ENCODE data around the gene GKAP1. TPM values are rescaled to one million over a fixed set of nuclear protein-coding genes. Genes with fewer than 3 reads are reported as not detected.

Gene GKAP1
- total and polyA plus RNA-seq, 12 donors: 1.2 to 24.2 (median 6.4) TPM

GRCh38 chr9:83715221-83715620, 102.3 kb downstream of the GKAP1 start:
- Histone ChIP-seq H3K27ac (no peak overlapping the region), H3K4me1 (replicated peaks in 1 of 2) (no peaks in the 10 kb centered on the region), H3K9me3 (replicated peaks in 1 of 3) (no peaks in the 10 kb centered on the region), H3K36me3 (replicated peaks in 1 of 2) (no peaks in the 10 kb centered on the region), H3K27me3 (no peaks in the 10 kb centered on the region), H3K4me3 (no peak overlapping the region)
- DNase-seq: no peak
- intact Hi-C loops (cut with DNase I): no loop called here
- WGBS, 4 donors: 87 to 94% (median 89%) methylated on average over 1 of the region's 1 CpG
- TF ChIP-seq, protein P1, sequence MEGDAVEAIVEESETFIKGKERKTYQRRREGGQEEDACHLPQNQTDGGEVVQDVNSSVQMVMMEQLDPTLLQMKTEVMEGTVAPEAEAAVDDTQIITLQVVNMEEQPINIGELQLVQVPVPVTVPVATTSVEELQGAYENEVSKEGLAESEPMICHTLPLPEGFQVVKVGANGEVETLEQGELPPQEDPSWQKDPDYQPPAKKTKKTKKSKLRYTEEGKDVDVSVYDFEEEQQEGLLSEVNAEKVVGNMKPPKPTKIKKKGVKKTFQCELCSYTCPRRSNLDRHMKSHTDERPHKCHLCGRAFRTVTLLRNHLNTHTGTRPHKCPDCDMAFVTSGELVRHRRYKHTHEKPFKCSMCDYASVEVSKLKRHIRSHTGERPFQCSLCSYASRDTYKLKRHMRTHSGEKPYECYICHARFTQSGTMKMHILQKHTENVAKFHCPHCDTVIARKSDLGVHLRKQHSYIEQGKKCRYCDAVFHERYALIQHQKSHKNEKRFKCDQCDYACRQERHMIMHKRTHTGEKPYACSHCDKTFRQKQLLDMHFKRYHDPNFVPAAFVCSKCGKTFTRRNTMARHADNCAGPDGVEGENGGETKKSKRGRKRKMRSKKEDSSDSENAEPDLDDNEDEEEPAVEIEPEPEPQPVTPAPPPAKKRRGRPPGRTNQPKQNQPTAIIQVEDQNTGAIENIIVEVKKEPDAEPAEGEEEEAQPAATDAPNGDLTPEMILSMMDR (IDR thresholded peaks at IDR 0.05): no peak
- no peak for TF ChIP-seq POLR2A (IDR thresholded peaks at IDR 0.05)

GRCh38 chr9:83714329-83714728, 103.2 kb downstream of the GKAP1 start:
- Histone ChIP-seq H3K27me3 (no peaks in the 10 kb centered on the region), H3K9me3 (replicated peaks in 1 of 3) (no peaks in the 10 kb centered on the region), H3K36me3 (replicated peaks in 1 of 2) (no peaks in the 10 kb centered on the region), H3K27ac (no peak overlapping the region), H3K4me1 (replicated peaks in 1 of 2) (no peaks in the 10 kb centered on the region), H3K4me3 (no peak overlapping the region)
- WGBS, 4 donors: 60 to 65% (median 62%) methylated on average over 3 of the region's 3 CpGs
- no peak for TF ChIP-seq POLR2A (IDR thresholded peaks at IDR 0.05)
- TF ChIP-seq, protein P1 (IDR thresholded peaks at IDR 0.05): peak; percentile 25 to 40 (median 32)
- intact Hi-C loops (cut with DNase I): no loop called here
- DNase-seq: no peak

GRCh38 chr9:83708515-83709158, 108.9 kb downstream of the GKAP1 start:
- DNase-seq: peak; percentile 75 to 92 (median 85)
- intact Hi-C loops (cut with DNase I): no loop called here
- TF ChIP-seq, protein P1 (IDR thresholded peaks at IDR 0.05): peak in 1 of 6 experiments; percentile 22
- TF ChIP-seq POLR2A (IDR thresholded peaks at IDR 0.05): peak in 1 of 2 donors; percentile 39
- Histone ChIP-seq H3K27ac (peak overlapping the region; percentile 98 to 100 (median 99)), H3K9me3 (replicated peaks in 1 of 3) (no peaks in the 10 kb centered on the region), H3K36me3 (replicated peaks in 1 of 2) (no peaks in the 10 kb centered on the region), H3K4me3 (peak overlapping the region; percentile 76 to 93 (median 88)), H3K4me1 (replicated peaks in 1 of 2) (peaks cover 3 to 24% of the 10 kb centered on the region in 2 donors), H3K27me3 (no peaks in the 10 kb centered on the region)
- 12 to 18% (median 15%) methylated on average over 16 to 20 of the region's 20 CpGs for WGBS, 4 donors

DNA sequence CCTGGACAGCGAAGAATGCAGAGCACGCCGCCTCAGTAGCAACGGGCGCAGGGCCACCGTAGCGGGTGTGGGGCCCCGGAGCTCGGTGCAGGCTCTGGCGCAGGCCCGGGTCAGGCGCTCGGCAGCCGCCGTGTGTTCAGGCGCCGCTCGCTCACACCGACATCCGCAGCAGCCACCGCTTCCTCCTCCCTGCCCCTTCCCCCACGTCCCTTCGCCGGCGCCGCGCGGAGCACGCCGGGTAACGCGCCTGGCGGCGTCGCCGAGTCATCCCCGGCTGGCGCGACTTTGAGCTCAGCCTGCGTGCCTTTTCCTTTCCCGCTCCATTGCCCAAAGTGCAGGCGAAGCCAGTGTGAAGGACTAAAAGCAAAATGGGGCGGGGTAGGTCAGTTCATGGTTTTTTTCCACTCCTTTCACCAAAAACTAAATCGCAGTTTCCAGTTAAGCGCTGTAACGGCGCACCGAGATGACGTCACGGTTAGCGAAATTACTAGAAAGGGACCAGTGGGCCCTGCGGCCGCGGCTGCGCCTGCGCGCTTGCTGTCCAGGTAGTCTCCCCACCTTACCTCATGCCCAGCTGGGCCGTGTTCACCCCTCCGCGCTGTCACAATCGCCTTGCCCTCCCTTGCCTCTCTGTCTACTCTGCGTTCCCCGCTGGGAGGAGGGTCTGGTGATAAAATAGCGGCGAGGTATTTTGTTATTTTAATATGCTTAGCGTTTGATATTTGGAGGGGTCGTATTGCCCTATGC, 109.6 kb downstream of the GKAP1 start, which contains the start of gene UBQLN1:
Gene UBQLN1, minus strand, starts transcription at position 191 of the 747 bp plus-strand sequence. CDS start 279 bp downstream, outside the sequence.
- H3K27ac ChIP-seq: peak within 1 kb of the TSS; percentile 98 to 100 (median 99)
- H3K27me3 ChIP-seq: no peaks in the 10 kb centered on the region
- 0 to 1% (median 0%) methylated on average over 28 to 67 of the region's 67 CpGs for WGBS, 4 donors
- peak; percentile 94 to 98 (median 96) for DNase-seq
- intact Hi-C loops (cut with DNase I): no loop called here
- peak within 1 kb of the TSS; percentile 76 to 93 (median 88) for H3K4me3 ChIP-seq
- peaks cover 4 to 28% of the 10 kb centered on the region in 2 donors for H3K4me1 ChIP-seq (replicated peaks in 1 of 2)
- no peaks in the 10 kb centered on the region for H3K9me3 ChIP-seq (replicated peaks in 1 of 3)
- H3K36me3 ChIP-seq (replicated peaks in 1 of 2): no peaks in the 10 kb centered on the region
- TF ChIP-seq, protein P1 (IDR thresholded peaks at IDR 0.05): peak in 2 of 6 experiments; percentile 8 to 16
- peak; percentile 94 to 98 for TF ChIP-seq POLR2A (IDR thresholded peaks at IDR 0.05)
